G401 (cell line): ENCODE data around the gene CDON. TPM values are rescaled to one million over a fixed set of nuclear protein-coding genes. Genes with fewer than 3 reads are reported as not detected.

Source experiments
- DNase-seq: peaks from one replicate; pipeline ENCODE4 v3.0.0-alpha.2; 2015; ENCODE audit warnings: low spot score
- in situ Hi-C: cut with HindIII; loops from 2 replicates; pipeline ENCODE4 v1.10.0; 2016; ENCODE audit warnings: low sequenced_read_pairs, mixed read lengths
- total RNA-seq: library from RNA; depleted of rRNA; stranded (reverse); fragments of >200 nt; shearing (Covaris generic); gene quantifications from 2 replicates; pipeline ENCODE4 v1.2.3, GENCODE V29; 2014

CDON gene
- total RNA-seq, 1 experiment from 2014 or later, result 12.7 TPM

DNA sequence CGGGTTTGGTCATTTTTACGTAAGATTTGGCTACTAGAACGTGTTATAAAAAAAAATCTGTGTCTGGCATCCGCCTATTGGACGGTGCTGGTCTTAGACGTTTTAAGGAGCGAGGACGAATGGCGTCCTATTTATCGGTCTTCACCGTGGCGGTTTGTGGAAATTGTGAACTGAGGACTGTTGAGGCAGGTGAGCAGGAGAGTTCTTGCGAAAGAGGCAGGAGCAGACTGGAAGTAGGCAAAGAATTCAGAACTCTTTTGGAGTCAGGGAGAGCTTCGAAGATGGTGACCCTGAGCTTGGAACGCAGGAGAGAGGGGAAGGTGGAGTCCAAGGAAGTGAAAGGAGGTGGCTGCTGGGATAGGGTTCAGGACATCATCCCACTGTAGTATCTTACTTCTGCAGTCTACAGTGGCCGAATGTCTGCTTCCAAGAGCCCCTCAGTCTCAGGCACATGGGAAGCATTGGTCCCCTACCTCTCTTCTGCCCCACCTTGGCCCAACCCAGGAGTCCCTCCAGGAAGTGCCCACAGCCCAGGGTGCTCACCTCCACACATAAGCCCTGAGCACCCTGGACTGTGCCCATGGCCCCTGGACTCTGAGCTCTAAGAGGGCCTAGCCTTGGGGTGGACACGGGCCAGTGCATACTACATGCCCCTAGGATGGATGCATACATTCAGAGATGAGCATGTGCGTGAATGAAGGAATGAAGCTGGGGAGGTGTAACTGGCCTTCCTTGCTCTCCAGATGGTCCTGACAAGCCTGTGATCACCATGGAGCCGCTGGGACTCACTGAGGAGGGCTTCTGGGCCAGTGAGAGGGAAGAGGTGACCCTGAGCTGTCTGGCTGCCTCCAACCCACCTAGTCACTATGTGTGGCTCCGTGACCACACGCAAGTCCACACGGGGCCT is 113.1 kb downstream of the CDON start:
- DNase-seq, result no peak
- in situ Hi-C loops, result loop anchor here (25.0 kb wide), 1 partner anchor 263 kb away; the partner anchor contains the start of genes FAM118B and RPUSD4

DNA sequence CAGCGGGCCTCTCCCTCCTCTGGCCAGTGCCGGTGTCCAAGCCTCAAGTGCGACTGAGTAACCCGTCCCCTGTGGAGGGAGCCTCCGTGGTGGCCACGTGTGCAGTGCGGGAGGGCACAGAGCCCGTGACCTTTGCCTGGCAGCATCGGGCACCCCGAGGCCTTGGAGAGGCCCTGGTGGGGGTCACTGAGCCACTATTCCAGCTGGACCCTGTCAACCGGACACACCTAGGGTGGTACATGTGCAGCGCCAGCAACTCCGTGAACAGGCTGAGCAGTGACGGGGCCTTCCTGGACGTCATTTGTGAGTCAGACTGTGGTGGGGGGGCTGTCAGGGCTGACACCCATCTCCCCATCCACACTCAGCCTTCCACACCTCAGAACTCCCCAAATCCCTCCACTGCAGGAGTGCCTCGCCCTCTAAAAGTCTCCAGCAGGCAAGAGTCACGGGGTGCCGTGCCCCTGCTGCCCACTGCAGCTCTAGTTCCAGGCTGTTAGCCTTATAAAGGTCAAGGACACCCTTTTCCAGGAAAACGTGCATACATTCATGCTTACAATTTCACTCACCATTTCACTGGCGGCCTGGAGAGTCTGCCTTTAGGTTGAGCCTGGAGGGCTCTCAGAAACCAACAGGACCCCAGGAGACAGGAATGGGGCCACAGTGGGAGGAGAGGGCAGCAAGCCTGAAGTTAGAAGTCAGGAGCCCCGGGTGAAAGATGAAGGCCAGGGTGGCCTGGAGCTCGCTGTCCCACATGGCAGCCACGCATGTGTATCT is 114.2 kb downstream of the CDON start:
- in situ Hi-C loops, result loop anchor here (25.0 kb wide), 1 partner anchor 264 kb away; the partner anchor contains the start of genes FAM118B and RPUSD4
- DNase-seq, result no peak

DNA sequence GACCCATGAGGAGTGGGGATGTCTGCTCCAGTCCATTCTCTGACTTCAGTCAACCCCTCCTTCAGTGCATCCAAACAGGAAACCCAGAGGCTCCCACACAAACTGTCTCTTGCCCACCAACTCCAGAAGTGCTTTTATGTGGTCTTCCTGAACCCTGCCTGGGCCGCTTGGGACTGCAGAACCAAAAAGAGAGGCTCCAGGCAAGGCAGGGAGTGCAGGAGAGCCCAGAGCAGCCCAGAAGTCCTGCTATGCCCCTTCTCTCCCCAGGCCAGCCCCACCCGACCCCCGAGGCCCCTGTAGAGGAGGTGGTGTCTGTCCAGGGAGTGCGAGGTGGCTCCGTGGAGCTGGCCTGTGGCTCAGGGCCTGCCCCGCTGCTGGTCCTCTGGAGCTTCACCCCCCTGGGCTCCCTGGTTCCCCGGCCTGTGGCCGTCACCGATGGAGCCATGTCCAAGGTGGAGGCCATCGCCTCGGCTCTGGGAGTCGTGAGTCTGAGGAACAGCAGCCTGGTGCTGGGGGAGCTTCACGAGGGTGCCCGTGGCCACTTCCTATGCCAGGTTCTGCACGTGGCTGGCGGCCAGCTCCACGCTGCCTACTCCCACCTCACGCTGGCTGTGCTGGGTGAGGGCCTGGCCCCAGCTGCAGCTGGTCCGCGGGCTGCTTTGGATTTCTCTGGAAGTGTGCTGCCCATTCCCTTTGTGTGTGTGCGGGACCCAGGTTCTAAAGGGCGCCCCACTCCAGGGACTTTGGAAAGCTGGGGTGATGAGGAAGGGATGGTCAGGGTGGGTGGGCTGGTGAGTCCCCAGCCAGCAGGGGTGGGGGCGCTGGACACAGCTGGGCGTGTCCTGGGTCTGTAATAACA is 115.0 kb downstream of the CDON start:
- in situ Hi-C loops, result loop anchor here (25.0 kb wide), 1 partner anchor 265 kb away; the partner anchor contains the start of genes FAM118B and RPUSD4
- no peak for DNase-seq

- no peak for DNase-seq
- in situ Hi-C loops, result loop anchor here (25.0 kb wide), 1 partner anchor 265 kb away; the partner anchor contains the start of genes FAM118B and RPUSD4
Measured at GRCh38 chr11:125946712-125947418, 115.8 kb downstream of the CDON start.

- no peak for DNase-seq
- in situ Hi-C loops, result loop anchor here (25.0 kb wide), 1 partner anchor 266 kb away; the partner anchor contains the start of genes FAM118B and RPUSD4
Measured at GRCh38 chr11:125945797-125946520, 116.7 kb downstream of the CDON start, which contains the start of gene VSIG10L2. TSS of gene VSIG10L2 (plus strand) at chr11:125946044. CDS start at chr11:125946056, 12 bp downstream.

DNA sequence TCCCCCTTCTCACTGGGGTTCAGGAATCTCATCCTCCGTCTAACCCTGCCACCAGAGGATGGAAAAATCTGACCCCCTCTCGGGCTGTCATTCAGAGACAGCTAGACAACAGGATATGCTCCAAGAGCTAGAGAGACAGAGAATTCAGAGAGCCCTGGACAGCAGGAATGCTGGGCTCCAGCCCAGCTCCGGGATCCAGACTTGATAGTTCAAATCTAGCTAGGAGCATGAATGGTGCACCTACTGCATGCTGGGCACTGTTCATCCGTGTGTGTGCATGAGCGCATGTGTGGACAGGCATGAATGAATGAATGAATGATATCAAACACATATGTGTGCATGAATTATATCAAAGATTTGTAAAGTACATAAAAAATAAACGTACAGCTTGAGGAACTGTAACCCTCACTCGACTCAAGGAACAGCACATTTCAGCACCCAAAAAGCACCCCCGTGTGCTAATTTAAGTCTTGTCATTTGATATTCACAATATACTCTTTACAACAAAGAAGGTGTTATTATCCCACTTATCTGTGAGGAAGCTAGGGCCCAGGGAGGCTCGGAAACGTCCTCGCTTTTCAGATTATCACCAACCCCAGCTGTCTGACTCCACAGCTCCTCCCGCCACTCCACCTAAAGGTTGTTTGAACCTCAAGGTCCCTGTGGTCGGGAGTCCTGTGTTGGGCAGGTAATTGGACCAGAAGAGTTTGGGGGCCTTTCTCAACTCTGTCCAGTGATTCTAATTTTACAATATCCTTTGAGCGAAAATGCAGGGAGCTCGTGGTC is 117.5 kb downstream of the CDON start:
- in situ Hi-C loops, result loop anchor here (25.0 kb wide), 1 partner anchor 267 kb away; the partner anchor contains the start of genes FAM118B and RPUSD4
- no peak for DNase-seq

DNA sequence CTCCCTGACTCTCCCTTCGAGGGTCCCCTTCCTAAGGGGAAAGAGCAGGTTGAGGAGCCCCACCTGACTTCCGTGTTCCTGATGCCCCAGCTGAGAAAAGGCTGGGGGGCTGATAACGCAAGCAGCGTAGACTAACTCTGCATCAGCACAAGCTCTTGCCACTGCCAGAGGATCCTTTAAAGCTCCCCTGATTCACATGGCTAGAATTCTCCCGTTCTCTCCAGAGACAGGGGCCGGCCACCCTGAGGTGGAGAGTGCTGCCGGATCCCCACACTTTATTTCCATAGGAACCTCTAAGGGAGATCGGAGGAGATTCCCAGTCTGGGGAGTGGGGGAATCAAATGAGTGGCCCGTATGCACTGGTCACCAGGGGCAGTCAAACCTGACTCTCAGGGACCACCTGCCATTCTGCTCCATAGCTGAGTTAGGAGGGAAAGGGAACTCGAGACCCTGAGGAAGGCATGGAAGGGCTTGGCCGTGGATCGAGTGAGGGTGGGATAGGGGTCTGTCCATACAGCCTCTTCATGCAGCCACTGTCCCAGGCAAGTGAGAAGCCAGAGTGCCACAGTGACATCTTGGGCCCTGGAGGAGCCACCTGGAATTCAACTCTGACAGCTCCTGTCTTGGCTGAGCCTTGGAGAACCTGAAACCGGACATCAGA is 118.2 kb downstream of the CDON start:
- in situ Hi-C loops, result loop anchor here (25.0 kb wide), 1 partner anchor 268 kb away; the partner anchor contains the start of genes FAM118B and RPUSD4
- no peak for DNase-seq

DNA sequence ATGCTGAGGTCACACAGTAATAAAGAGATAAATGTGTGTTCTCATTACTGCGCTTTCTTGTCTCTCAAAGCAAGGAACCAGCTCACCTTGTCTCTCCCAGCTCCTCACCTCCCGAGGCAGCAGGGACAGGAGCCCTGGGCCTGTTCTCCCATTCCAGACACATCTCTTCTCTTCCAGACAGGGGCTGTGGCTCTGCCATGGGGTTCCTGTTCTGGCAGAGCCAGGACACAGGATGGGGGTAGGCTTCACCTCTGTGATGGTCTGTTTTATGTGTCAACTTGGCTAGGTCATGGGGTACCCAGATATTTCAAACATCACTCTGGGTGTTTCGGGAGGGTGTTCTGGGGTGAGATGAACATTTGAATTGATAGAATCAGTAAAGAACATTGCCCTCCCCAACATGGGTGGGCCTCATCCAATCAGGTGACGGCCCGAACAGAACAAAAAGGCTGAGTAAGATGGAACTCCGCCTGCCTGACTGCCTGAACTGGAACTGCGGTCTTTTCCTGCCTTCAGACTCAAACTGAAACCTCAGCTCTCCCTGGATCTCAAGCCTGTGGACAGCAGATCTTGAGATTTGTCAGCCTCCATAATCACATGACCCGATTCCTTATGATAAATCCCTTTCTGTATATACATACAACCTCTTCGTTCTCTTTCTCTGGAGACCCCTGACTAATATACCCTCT is 118.9 kb downstream of the CDON start:
- in situ Hi-C loops, result loop anchor here (25.0 kb wide), 1 partner anchor 268 kb away; the partner anchor contains the start of genes FAM118B and RPUSD4
- DNase-seq, result no peak

DNA sequence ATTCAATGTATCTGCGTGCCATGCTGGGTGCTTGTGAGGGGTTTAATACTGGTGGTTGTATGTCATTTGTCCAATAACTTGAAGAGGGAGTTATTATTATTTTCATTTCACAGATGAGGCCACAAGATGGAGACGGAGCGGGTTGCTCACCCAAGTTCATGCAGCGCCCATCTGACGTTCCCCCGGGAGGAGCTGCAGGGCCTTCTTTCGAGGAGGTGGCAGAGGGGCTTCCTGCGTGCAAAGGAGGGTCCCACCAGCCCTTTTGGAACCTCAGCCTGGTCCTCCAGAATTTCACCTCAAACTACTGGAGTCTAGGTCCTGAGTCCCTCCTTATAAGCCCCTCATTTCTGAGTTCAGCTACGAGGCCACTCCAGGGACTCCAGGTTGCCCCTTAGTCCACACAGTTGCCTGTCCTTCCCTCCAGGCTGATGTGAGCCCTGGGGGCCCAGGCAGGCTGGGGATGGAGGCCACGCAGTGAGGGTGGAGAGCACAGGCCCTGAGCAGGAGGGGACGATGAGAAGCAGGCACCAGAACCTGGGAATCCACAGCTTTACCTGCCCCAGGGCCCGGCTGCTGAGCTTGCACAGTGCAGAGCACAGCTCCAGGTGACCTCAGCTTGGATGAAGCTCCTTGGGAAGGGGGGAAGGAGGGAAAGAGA is 119.8 kb downstream of the CDON start:
- DNase-seq, result no peak
- in situ Hi-C loops, result loop anchor here (25.0 kb wide), 1 partner anchor 269 kb away; the partner anchor contains the start of genes FAM118B and RPUSD4

- DNase-seq, result peak; percentile 83
- in situ Hi-C loops, result loop anchor here (25.0 kb wide), 1 partner anchor 270 kb away; the partner anchor contains the start of genes FAM118B and RPUSD4
Measured at GRCh38 chr11:125941619-125942611, 120.8 kb downstream of the CDON start.

DNA sequence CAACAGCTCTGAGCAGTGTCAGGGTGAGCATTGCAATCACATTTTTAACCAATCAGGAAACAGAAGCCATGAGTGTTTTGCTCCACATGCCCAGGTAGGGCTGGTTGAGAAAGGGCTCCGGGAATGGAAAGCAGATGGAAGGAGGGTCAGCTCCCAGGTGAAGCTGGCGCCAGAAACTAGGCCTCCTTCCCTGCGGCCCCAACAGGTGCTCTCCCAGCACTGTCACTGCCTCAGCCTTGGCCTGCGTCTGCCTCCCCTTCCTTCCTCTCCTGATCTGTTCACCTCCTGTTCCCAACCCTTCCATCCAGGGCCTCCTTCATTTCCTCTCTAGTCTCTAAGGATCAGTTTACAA is 121.4 kb downstream of the CDON start:
- in situ Hi-C loops, result loop anchor here (25.0 kb wide), 1 partner anchor 271 kb away; the partner anchor contains the start of genes FAM118B and RPUSD4
- DNase-seq, result peak; percentile 86

- in situ Hi-C loops, result loop anchor here (25.0 kb wide), 1 partner anchor 272 kb away; the partner anchor contains the start of genes FAM118B and RPUSD4
- no peak for DNase-seq
Measured at GRCh38 chr11:125940145-125940544, 122.5 kb downstream of the CDON start.

- DNase-seq, result no peak
- in situ Hi-C loops, result loop anchor here (25.0 kb wide), 1 partner anchor 273 kb away; the partner anchor contains the start of genes FAM118B and RPUSD4
Measured at GRCh38 chr11:125939081-125939521, 123.6 kb downstream of the CDON start.
